H1 (cell line): ENCODE data around the gene COQ8A. TPM values are rescaled to one million over a fixed set of nuclear protein-coding genes. Genes with fewer than 3 reads are reported as not detected.

Source experiments
- CTCF ChIA-PET: fragments of 300-600 bp; sonication (Branson Sonifier 250); formaldehyde crosslinking; loops from one replicate; lab custom pipeline; 2021; ENCODE audit not compliant: partially characterized antibody; lab: Charles Lee
- POLR2A ChIA-PET: fragments of 300-600 bp; sonication (Branson Sonifier 250); formaldehyde crosslinking; loops from one replicate; lab custom pipeline; 2021; ENCODE audit warnings: inconsistent platforms; ENCODE audit not compliant: partially characterized antibody; lab: Charles Lee
- DNase-seq, 2 experiments: peaks; one replicate each; pipeline versions ENCODE4 v3.0.0 to v3.0.0-alpha.2; 2010 to 2022; ENCODE audit warnings: low spot score in 2 of 2, low read depth in 1 of 2, mixed read lengths in 1 of 2
- FAIRE-seq: peaks from 2 replicates; lab custom pipeline; 2011; peaks lifted over from hg19 to GRCh38; lab: Jason Lieb, UNC
- H2AFZ ChIP-seq: 2 replicates; pipeline ENCODE4 v1.8.1; 2012; ENCODE audit warnings: low read length, inconsistent platforms
- H2AK5ac ChIP-seq: 2 replicates; pipeline ENCODE4 v1.6.1; 2013; ENCODE audit warnings: low read depth, low read length
- H2BK120ac ChIP-seq: replicated peaks from 2 replicates; pipeline ENCODE3; 2013; ENCODE audit warnings: low read depth, low read length, inconsistent platforms
- H2BK12ac ChIP-seq: 2 replicates; pipeline ENCODE4 v1.6.1; 2013; ENCODE audit warnings: low read depth, low read length
- H2BK15ac ChIP-seq: 2 replicates; pipeline ENCODE4 v1.6.1; 2013; ENCODE audit warnings: low read length
- H2BK20ac ChIP-seq: 2 replicates; pipeline ENCODE4 v1.6.1; 2013; ENCODE audit warnings: low read length
- H2BK5ac ChIP-seq: 2 replicates; pipeline ENCODE4 v1.6.1; 2013; ENCODE audit warnings: low read depth, low read length
- H3K14ac ChIP-seq: 2 replicates; pipeline ENCODE4 v1.6.1; 2013; ENCODE audit warnings: inconsistent platforms; ENCODE audit not compliant: insufficient read length
- H3K18ac ChIP-seq: 2 replicates; pipeline ENCODE4 v1.6.1; 2013; ENCODE audit warnings: low read length; ENCODE audit errors: extremely low read depth
- H3K23ac ChIP-seq: 2 replicates; pipeline ENCODE4 v1.6.1; 2013; ENCODE audit warnings: inconsistent platforms; ENCODE audit not compliant: insufficient read length
- H3K23me2 ChIP-seq: 2 replicates; pipeline ENCODE4 v1.6.1; 2013; ENCODE audit warnings: low read depth, low read length
- H3K27ac ChIP-seq: 2 replicates; pipeline ENCODE4 v1.6.1; 2011; ENCODE audit warnings: low read depth, low read length, inconsistent platforms
- H3K27me3 ChIP-seq, 4 experiments: replicated peaks in 1 of 4; 1 replicate in 1 of 4; 2 replicates in 3 of 4; pipeline versions ENCODE4 v1.6.1 to v1.8.1; 2011 to 2013; ENCODE audit warnings: low read length in 3 of 4, mild to moderate bottlenecking in 3 of 4, inconsistent platforms in 2 of 4, mixed read lengths in 2 of 4, moderate library complexity in 1 of 4; ENCODE audit not compliant: control insufficient read depth in 3 of 4, insufficient read depth in 3 of 4; ENCODE audit errors: extremely low read depth in 1 of 4
- H3K36me3 ChIP-seq, 4 experiments: 2 replicates each; pipeline versions ENCODE4 v1.6.1 to v1.8.1; 2011 to 2013; ENCODE audit warnings: mild to moderate bottlenecking in 4 of 4, low read length in 3 of 4, moderate library complexity in 2 of 4, control low read depth in 1 of 4, inconsistent platforms in 1 of 4; ENCODE audit not compliant: insufficient read depth in 4 of 4, control insufficient read depth in 2 of 4
- H3K4ac ChIP-seq: replicated peaks from 2 replicates; pipeline ENCODE3; 2013; ENCODE audit warnings: low read length, low read depth, mixed read lengths, inconsistent platforms; ENCODE audit not compliant: insufficient read length
- H3K4me1 ChIP-seq, 4 experiments: replicated peaks in 1 of 4; 1 replicate in 1 of 4; 2 replicates in 3 of 4; pipeline versions ENCODE4 v1.6.1 to v1.8.1; 2011 to 2013; ENCODE audit warnings: low read length in 3 of 4, inconsistent platforms in 2 of 4, mixed read lengths in 1 of 4; ENCODE audit not compliant: insufficient read depth in 4 of 4, control insufficient read depth in 3 of 4
- H3K4me2 ChIP-seq, 2 experiments: 2 replicates each; pipeline versions ENCODE4 v1.6.1 to v1.8.1; 2011 to 2013; ENCODE audit warnings: low read depth in 2 of 2, low read length in 2 of 2, control low read depth in 1 of 2, inconsistent platforms in 1 of 2, mild to moderate bottlenecking in 1 of 2; ENCODE audit not compliant: insufficient read depth in 1 of 2
- H3K4me3 ChIP-seq, 4 experiments: fragments of 200-600, 300-600 bp in 1 of 4; sonication (generic), shearing (Covaris generic), sonication (Bioruptor Twin) in 1 of 4; 2 replicates each; pipeline versions ENCODE4 v1.5.1 to v1.8.1; 2011 to 2016; ENCODE audit warnings: low read length in 4 of 4, low read depth in 3 of 4, control low read depth in 2 of 4, inconsistent platforms in 2 of 4, mild to moderate bottlenecking in 2 of 4, mixed read lengths in 1 of 4, moderate library complexity in 1 of 4; ENCODE audit not compliant: insufficient read depth in 2 of 4; ENCODE audit errors: extremely low read depth in 1 of 4
- H3K56ac ChIP-seq: replicated peaks from 2 replicates; pipeline ENCODE3; 2013; ENCODE audit warnings: low read depth, mild to moderate bottlenecking, mixed read lengths, low read length, inconsistent platforms; ENCODE audit not compliant: insufficient read length
- H3K79me1 ChIP-seq: 2 replicates; pipeline ENCODE4 v1.6.1; 2013; ENCODE audit warnings: low read depth, low read length, control low read depth
- H3K79me2 ChIP-seq, 2 experiments: 2 replicates each; pipeline versions ENCODE4 v1.6.1 to v1.8.1; 2012 to 2013; ENCODE audit warnings: low read length in 2 of 2, mild to moderate bottlenecking in 2 of 2, inconsistent platforms in 1 of 2; ENCODE audit not compliant: insufficient read depth in 2 of 2, control insufficient read depth in 1 of 2
- H3K9ac ChIP-seq, 4 experiments: replicated peaks in 1 of 4; 1 replicate in 1 of 4; 2 replicates in 3 of 4; pipeline versions ENCODE4 v1.6.1 to v1.8.1; 2011 to 2013; ENCODE audit warnings: low read depth in 3 of 4, low read length in 3 of 4, control low read depth in 2 of 4, mild to moderate bottlenecking in 2 of 4, moderate library complexity in 2 of 4, inconsistent platforms in 1 of 4; ENCODE audit errors: extremely low read depth in 1 of 4
- H3K9me3 ChIP-seq, 2 experiments: 2 replicates each; pipeline versions ENCODE4 v1.6.1 to v1.8.1; 2012 to 2013; ENCODE audit warnings: mild to moderate bottlenecking in 2 of 2, moderate library complexity in 2 of 2, control low read depth in 1 of 2, inconsistent platforms in 1 of 2, low read depth in 1 of 2, low read length in 1 of 2, mixed read lengths in 1 of 2; ENCODE audit not compliant: insufficient read depth in 2 of 2
- H4K20me1 ChIP-seq, 2 experiments: replicated peaks in 1 of 2; 2 replicates each; pipeline versions ENCODE3 to v1.8.1; 2011 to 2013; ENCODE audit warnings: inconsistent platforms in 2 of 2, low read length in 2 of 2, mild to moderate bottlenecking in 1 of 2; ENCODE audit not compliant: insufficient read depth in 2 of 2, control insufficient read depth in 1 of 2
- H4K5ac ChIP-seq: 2 replicates; pipeline ENCODE4 v1.6.1; 2013; ENCODE audit warnings: low read length, low read depth, mixed read lengths, inconsistent platforms; ENCODE audit not compliant: insufficient read length
- H4K8ac ChIP-seq: 2 replicates; pipeline ENCODE4 v1.8.0; 2013; ENCODE audit warnings: mild to moderate bottlenecking, moderate library complexity, low read length, inconsistent platforms; ENCODE audit not compliant: insufficient read depth; ENCODE audit errors: extremely low read depth
- H4K91ac ChIP-seq: replicated peaks from 2 replicates; pipeline ENCODE3; 2013; ENCODE audit warnings: low read length, mixed read lengths, inconsistent platforms; ENCODE audit not compliant: insufficient read length
- ASH2L ChIP-seq: fragments of 200-600, 300-600 bp; sonication (generic); IDR thresholded peaks from one replicate; pipeline ENCODE4 v1.7.1; 2017; ENCODE audit warnings: low read length
- BACH1 ChIP-seq: IDR thresholded peaks from 2 replicates; pipeline ENCODE4 v1.6.1; 2012; ENCODE audit warnings: low read length, improper control_type of control experiment
- BCL11A ChIP-seq, 2 experiments: IDR thresholded peaks; one replicate each; pipeline ENCODE4 v1.6.1; 2011; ENCODE audit warnings: low read depth in 2 of 2, low read length in 2 of 2, mild to moderate bottlenecking in 2 of 2
- CEBPB ChIP-seq: IDR thresholded peaks from 2 replicates; pipeline ENCODE4 v1.6.1; 2012; ENCODE audit warnings: low read depth, low read length
- CTCF ChIP-seq, 3 experiments: IDR thresholded peaks; 1 replicate in 2 of 3; 2 replicates in 1 of 3; pipeline versions ENCODE4 v1.5.1 to v1.6.1; 2011; ENCODE audit warnings: low read length in 3 of 3, mild to moderate bottlenecking in 3 of 3, inconsistent platforms in 2 of 3, low read depth in 1 of 3, moderate library complexity in 1 of 3; ENCODE audit not compliant: insufficient read depth in 1 of 3; ENCODE audit errors: control extremely low read depth in 1 of 3
- MAX ChIP-seq: IDR thresholded peaks from 2 replicates; pipeline ENCODE4 v1.6.1; 2012; ENCODE audit warnings: inconsistent platforms
- RNF2 ChIP-seq: fragments of 200-900, 300-1000 bp; sonication (generic); IDR thresholded peaks from 2 replicates; pipeline ENCODE4 v1.7.1; 2016; ENCODE audit warnings: borderline replicate concordance, low read depth, mild to moderate bottlenecking, antibody characterized with exemption, low read length; ENCODE audit not compliant: poor library complexity, severe bottlenecking; ENCODE audit errors: missing control alignments
- SAP30 ChIP-seq: fragments of 300-600 bp; sonication (generic); IDR thresholded peaks from 2 replicates; pipeline ENCODE4 v1.7.1; 2012; ENCODE audit warnings: low read length, moderate library complexity, mild to moderate bottlenecking, inconsistent platforms; ENCODE audit not compliant: insufficient read depth, insufficient replicate concordance
- SIN3A ChIP-seq, 2 experiments: IDR thresholded peaks in 1 of 2; conservative IDR thresholded peaks in 1 of 2; 2 replicates each; pipeline ENCODE4 v1.6.1; 2011 to 2012; ENCODE audit warnings: low read length in 2 of 2, improper control_type of control experiment in 1 of 2, low read depth in 1 of 2, mild to moderate bottlenecking in 1 of 2
- SP2 ChIP-seq: IDR thresholded peaks from 2 replicates; pipeline ENCODE4 v1.6.1; 2012; ENCODE audit warnings: mild to moderate bottlenecking, low read length, inconsistent platforms
- TBP ChIP-seq: IDR thresholded peaks from 2 replicates; pipeline ENCODE4 v1.6.1; 2011; ENCODE audit warnings: low read depth, low read length, improper control_type of control experiment
- WGBS, 2 experiments: shearing (Covaris generic) in 1 of 2; methylation state at CpG; one replicate each; pipeline versions ENCODE4 v1.1.6 to v1.1.7; 2013 to 2015; ENCODE audit warnings: low lambda C conversion rate in 2 of 2, mixed read lengths in 2 of 2, inconsistent platforms in 1 of 2, low coverage in 1 of 2, missing lambda C conversion rate in 1 of 2; ENCODE audit not compliant: insufficient replicate concordance in 2 of 2, insufficient coverage in 1 of 2, insufficient read length in 1 of 2; ENCODE audit errors: extremely low coverage in 1 of 2, missing lambda C conversion rate in 1 of 2; 5-methylcytosine and 5-hydroxymethylcytosine counted together
- polyA plus RNA-seq, 7 experiments: library from polyadenylated mRNA; depleted of rRNA in 3 of 7; stranded (reverse) in 5 of 7; unstranded in 2 of 7; fragments of >200 nt in 5 of 7; fragments of 200-250 nt in 2 of 7; gene quantifications; 1 replicate in 5 of 7; 2 replicates in 1 of 7; 4 replicates in 1 of 7; pipeline versions ENCODE4 v1.2.1 to v1.2.3, GENCODE V29; 2011 to 2013; ENCODE audit warnings: missing spikeins in 2 of 7, mixed read lengths in 2 of 7
- total RNA-seq: library from RNA; stranded (reverse); fragmentation: NEBNext Ultra II Directional; extraction: Animal tissue kit (Norgen Biotek cat#: 25700); gene quantifications from 2 replicates; pipeline ENCODE4 v1.2.1, GENCODE V29; 2021

COQ8A gene
- total and polyA plus RNA-seq, 2 of the 8 experiments (the other 6 are each of a cell fraction or from before 2014, with no cell fraction given), result 28.5 to 38.9 TPM

- no peak overlapping the region for H3K23ac ChIP-seq
- H2BK5ac ChIP-seq, result no peak overlapping the region
- H2AFZ ChIP-seq, result no peak overlapping the region
- H4K91ac ChIP-seq, result no peak overlapping the region
- ChIA-PET CTCF (interaction anchor here (0.6 to 1.1 kb wide), 4 partner anchors 39 to 322 kb away, joined by 3 to 6 read pairs (median 3); no protein-coding TSS in a partner anchor), POLR2A (no interaction called here)
- no peak overlapping the region for H3K4ac ChIP-seq
- H3K18ac ChIP-seq, result no peak overlapping the region
- H3K4me3 ChIP-seq, result no peak overlapping the region
- H3K79me1 ChIP-seq, result no peaks in the 10 kb centered on the region
- DNase-seq (no peak), FAIRE-seq (no peak)
- 91% methylated on average over 3 of the region's 4 CpGs; no CpG with 5 or more reads in 1 of the 2 experiments for WGBS, 2 experiments
- H2BK15ac ChIP-seq, result no peak overlapping the region
- H2AK5ac ChIP-seq, result no peak overlapping the region
- H3K56ac ChIP-seq, result no peak overlapping the region
- H4K20me1 ChIP-seq, result no peaks in the 10 kb centered on the region
- H4K5ac ChIP-seq, result no peak overlapping the region
- H3K27me3 ChIP-seq, result no peaks in the 10 kb centered on the region
- H3K36me3 ChIP-seq, result peaks cover 0 to 4% (median 0%) of the 10 kb centered on the region in 4 experiments; a peak in 2 of 8 replicates
- no peak overlapping the region for H2BK12ac ChIP-seq
- H2BK120ac ChIP-seq, result no peak overlapping the region
- no peak overlapping the region for H3K27ac ChIP-seq
- H3K79me2 ChIP-seq, result no peaks in the 10 kb centered on the region
- no peak overlapping the region for H3K9ac ChIP-seq
- no peak overlapping the region for H2BK20ac ChIP-seq
- no peak overlapping the region for H3K4me2 ChIP-seq
- H3K9me3 ChIP-seq, result no peaks in the 10 kb centered on the region
- H4K8ac ChIP-seq, result no peak overlapping the region
- H3K14ac ChIP-seq, result no peak overlapping the region
- H3K23me2 ChIP-seq, result no peaks in the 10 kb centered on the region
- no peaks in the 10 kb centered on the region for H3K4me1 ChIP-seq
- TF ChIP-seq CEBPB, result no peak
- TF ChIP-seq ASH2L, result no peak
- no peak for TF ChIP-seq SP2
- no peak for TF ChIP-seq MAX
- no peak for TF ChIP-seq SIN3A (conservative IDR thresholded peaks at IDR 0.05 in 1 of 2, IDR thresholded peaks at IDR 0.05 in 1 of 2; ENCODE audit: low read depth in 1 of 2, low read length in 2 of 2)
- no peak for TF ChIP-seq BCL11A (IDR thresholded peaks at IDR 0.05; ENCODE audit: low read depth in 2 of 2, low read length in 2 of 2)
- no peak for TF ChIP-seq CTCF (IDR thresholded peaks at IDR 0.05; ENCODE audit: control extremely low read depth in 1 of 3, insufficient read depth in 1 of 3, low read depth in 1 of 3, low read length in 3 of 3)
- TF ChIP-seq SAP30, result no peak
- no peak for TF ChIP-seq TBP
- TF ChIP-seq RNF2, result no peak
- TF ChIP-seq BACH1, result no peak
These were observed 38.7 kb upstream of the COQ8A start for GRCh38 chr1:226901421-226901820.
